ENCODE data around the gene ERCC3.
"Not testable (repeated sequence)": the region's sequence is repeated elsewhere in the genome, so short reads cannot be mapped to it uniquely, and the experiment has no call there.

Gene ERCC3

GRCh38 chr2:127216593-127216992, 77.4 kb downstream of the ERCC3 start:
- TF ChIP-seq ISL1 (CRISPR knock-in tag; IDR thresholded peaks at IDR 0.05) (no peak), ESRRG (CRISPR knock-in tag; IDR thresholded peaks at IDR 0.05) (no peak), CSRNP3 (CRISPR knock-in tag; IDR thresholded peaks at IDR 0.05) (no peak), BACH2 (CRISPR knock-in tag; IDR thresholded peaks at IDR 0.05; ENCODE audit: borderline replicate concordance) (no peak), TSHZ2 (CRISPR knock-in tag; IDR thresholded peaks at IDR 0.05) (no peak), ZFP3 (CRISPR knock-in tag; IDR thresholded peaks at IDR 0.05) (no peak), ZNF8 (CRISPR knock-in tag; IDR thresholded peaks at IDR 0.05) (no peak), TOX (CRISPR knock-in tag; IDR thresholded peaks at IDR 0.05; ENCODE audit: borderline replicate concordance) (no peak), PPARA (CRISPR knock-in tag; IDR thresholded peaks at IDR 0.05; ENCODE audit: borderline replicate concordance) (no peak), ZC3H10 (CRISPR knock-in tag; IDR thresholded peaks at IDR 0.05) (no peak), TCF4 (CRISPR knock-in tag; IDR thresholded peaks at IDR 0.05; ENCODE audit: borderline replicate concordance) (no peak), GLIS3 (CRISPR knock-in tag; IDR thresholded peaks at IDR 0.05) (no peak), SNAI2 (CRISPR knock-in tag; IDR thresholded peaks at IDR 0.05) (no peak), ZNF565 (CRISPR knock-in tag; conservative IDR thresholded peaks at IDR 0.05; ENCODE audit: low read depth) (no peak), CSDC2 (CRISPR knock-in tag; IDR thresholded peaks at IDR 0.05) (no peak), PATZ1 (CRISPR knock-in tag; IDR thresholded peaks at IDR 0.05; ENCODE audit: borderline replicate concordance) (no peak), OSR1 (CRISPR knock-in tag; IDR thresholded peaks at IDR 0.05) (no peak)
- TF ChIP-seq, protein P1, sequence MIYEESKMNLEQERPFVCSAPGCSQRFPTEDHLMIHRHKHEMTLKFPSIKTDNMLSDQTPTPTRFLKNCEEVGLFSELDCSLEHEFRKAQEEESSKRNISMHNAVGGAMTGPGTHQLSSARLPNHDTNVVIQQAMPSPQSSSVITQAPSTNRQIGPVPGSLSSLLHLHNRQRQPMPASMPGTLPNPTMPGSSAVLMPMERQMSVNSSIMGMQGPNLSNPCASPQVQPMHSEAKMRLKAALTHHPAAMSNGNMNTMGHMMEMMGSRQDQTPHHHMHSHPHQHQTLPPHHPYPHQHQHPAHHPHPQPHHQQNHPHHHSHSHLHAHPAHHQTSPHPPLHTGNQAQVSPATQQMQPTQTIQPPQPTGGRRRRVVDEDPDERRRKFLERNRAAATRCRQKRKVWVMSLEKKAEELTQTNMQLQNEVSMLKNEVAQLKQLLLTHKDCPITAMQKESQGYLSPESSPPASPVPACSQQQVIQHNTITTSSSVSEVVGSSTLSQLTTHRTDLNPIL (CRISPR knock-in tag; IDR thresholded peaks at IDR 0.05; ENCODE audit: low read depth) = no peak

DNA sequence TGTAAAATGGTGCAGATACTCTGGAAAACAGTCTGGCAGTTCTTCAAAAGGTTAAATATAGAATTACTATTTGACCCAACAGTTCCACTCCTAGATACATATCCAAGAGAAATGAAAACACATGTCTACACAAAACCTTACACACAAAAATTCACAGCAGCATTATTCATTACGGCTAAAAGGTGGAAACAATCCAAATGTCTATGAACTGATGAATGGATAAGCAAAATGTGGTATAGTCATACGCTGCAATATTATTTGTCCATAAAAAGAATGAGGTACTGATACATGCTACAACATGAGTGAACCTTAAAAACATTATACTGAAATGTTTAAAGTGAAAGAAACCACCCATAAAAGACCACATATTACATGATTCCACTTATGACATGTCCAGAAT, 77.8 kb downstream of the ERCC3 start:
- TF ChIP-seq CSDC2 (CRISPR knock-in tag; IDR thresholded peaks at IDR 0.05) = no peak
- no peak for TF ChIP-seq TSHZ2 (CRISPR knock-in tag; IDR thresholded peaks at IDR 0.05)
- no peak for TF ChIP-seq ZC3H10 (CRISPR knock-in tag; IDR thresholded peaks at IDR 0.05)
- no peak for TF ChIP-seq ISL1 (CRISPR knock-in tag; IDR thresholded peaks at IDR 0.05)
- TF ChIP-seq ZNF70 (CRISPR knock-in tag; IDR thresholded peaks at IDR 0.05) = no peak
- no peak for TF ChIP-seq PATZ1 (CRISPR knock-in tag; IDR thresholded peaks at IDR 0.05; ENCODE audit: borderline replicate concordance)
- no peak for TF ChIP-seq ARNTL (CRISPR knock-in tag; IDR thresholded peaks at IDR 0.05; ENCODE audit: borderline replicate concordance, low read depth)
- no peak for TF ChIP-seq GLIS3 (CRISPR knock-in tag; IDR thresholded peaks at IDR 0.05)
- no peak for TF ChIP-seq TCF4 (CRISPR knock-in tag; IDR thresholded peaks at IDR 0.05; ENCODE audit: borderline replicate concordance)
- no peak for TF ChIP-seq OSR1 (CRISPR knock-in tag; IDR thresholded peaks at IDR 0.05)
- no peak for TF ChIP-seq ZFP3 (CRISPR knock-in tag; IDR thresholded peaks at IDR 0.05)
- TF ChIP-seq ZNF565 (CRISPR knock-in tag; conservative IDR thresholded peaks at IDR 0.05; ENCODE audit: low read depth) = no peak
- TF ChIP-seq ZFP30 (CRISPR knock-in tag; IDR thresholded peaks at IDR 0.05) = no peak
- TF ChIP-seq TOX (CRISPR knock-in tag; IDR thresholded peaks at IDR 0.05; ENCODE audit: borderline replicate concordance) = no peak
- TF ChIP-seq CSRNP3 (CRISPR knock-in tag; IDR thresholded peaks at IDR 0.05) = no peak
- no peak for TF ChIP-seq BACH2 (CRISPR knock-in tag; IDR thresholded peaks at IDR 0.05; ENCODE audit: borderline replicate concordance)
- no peak for ATAC-seq

More at GRCh38 chr2:127216593-127216992, 77.4 kb downstream of the ERCC3 start:
- no peak for ATAC-seq

GRCh38 chr2:127214201-127214600, 79.7 kb downstream of the ERCC3 start:
- not testable (repeated sequence) for ATAC-seq
